OCI-LY3 (cell line): ENCODE results near the gene STK35.

Experiments used
- EZH2phosphoT487 ChIP-seq: fragments of 200-600 bp; shearing (Covaris generic); IDR thresholded peaks from 2 replicates; pipeline ENCODE4 v1.6.1; 2018; ENCODE audit warnings: antibody characterized with exemption, mixed run types, low read depth
- TF ChIP-seq, protein P1 (sequence below): fragments of 200-600, 300-600 bp; sonication (generic); IDR thresholded peaks from 2 replicates; pipeline ENCODE4 v1.5.1; 2014; ENCODE audit warnings: antibody characterized with exemption, low read length, low read depth

DNA sequence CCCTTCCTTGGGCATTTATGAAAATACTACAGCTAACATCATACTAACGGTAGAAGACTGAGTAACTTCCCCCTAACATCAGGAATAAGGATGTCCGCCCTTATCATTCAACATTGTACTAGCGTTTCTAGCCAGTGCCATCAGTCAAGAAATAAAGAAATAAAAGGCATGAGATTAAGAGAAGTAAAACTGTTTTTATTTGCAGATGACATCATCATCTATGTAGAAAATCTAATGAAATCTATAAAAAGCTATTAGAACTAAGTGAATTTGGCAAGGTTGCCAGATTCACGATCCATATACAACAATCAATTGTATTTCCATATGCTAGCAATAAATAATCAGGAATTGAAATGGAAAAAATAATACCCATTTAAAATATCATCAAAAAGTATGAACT lies 54.6 kb downstream of the STK35 start:
- TF ChIP-seq, protein P1, sequence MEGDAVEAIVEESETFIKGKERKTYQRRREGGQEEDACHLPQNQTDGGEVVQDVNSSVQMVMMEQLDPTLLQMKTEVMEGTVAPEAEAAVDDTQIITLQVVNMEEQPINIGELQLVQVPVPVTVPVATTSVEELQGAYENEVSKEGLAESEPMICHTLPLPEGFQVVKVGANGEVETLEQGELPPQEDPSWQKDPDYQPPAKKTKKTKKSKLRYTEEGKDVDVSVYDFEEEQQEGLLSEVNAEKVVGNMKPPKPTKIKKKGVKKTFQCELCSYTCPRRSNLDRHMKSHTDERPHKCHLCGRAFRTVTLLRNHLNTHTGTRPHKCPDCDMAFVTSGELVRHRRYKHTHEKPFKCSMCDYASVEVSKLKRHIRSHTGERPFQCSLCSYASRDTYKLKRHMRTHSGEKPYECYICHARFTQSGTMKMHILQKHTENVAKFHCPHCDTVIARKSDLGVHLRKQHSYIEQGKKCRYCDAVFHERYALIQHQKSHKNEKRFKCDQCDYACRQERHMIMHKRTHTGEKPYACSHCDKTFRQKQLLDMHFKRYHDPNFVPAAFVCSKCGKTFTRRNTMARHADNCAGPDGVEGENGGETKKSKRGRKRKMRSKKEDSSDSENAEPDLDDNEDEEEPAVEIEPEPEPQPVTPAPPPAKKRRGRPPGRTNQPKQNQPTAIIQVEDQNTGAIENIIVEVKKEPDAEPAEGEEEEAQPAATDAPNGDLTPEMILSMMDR = no peak
- no peak for TF ChIP-seq EZH2phosphoT487
